K562 (cell line): Measurements from ENCODE around the gene C1orf167. TPM values are rescaled to one million over a fixed set of nuclear protein-coding genes. Genes with fewer than 3 reads are reported as not detected.
A peak's percentile ranks its signal among the peaks of the same experiment; 100 is the strongest.

Source experiments
- ATAC-seq: fragments of 200-7000 bp; cut with Tn5 transposase; 3 replicates; pipeline ENCODE4 v1.9.1; 2020; ENCODE audit warnings: moderate library complexity
- BruUV-seq: library from RNA; stranded (reverse); fragments of 400-500 nt; replicated peaks from 2 replicates; lab custom pipeline; 2021; lab: Mats Ljungman, UMichigan
- CTCF ChIA-PET: fragments of 300-600 bp; formaldehyde crosslinking; extraction: SDS; loops from one replicate; lab custom pipeline; 2021; ENCODE audit warnings: low intra/inter-chr PET ratio; lab: Yijun Ruan, JAX
- POLR2A ChIA-PET: fragments of 300-600, 350-650 bp; sonication (Branson Sonifier 250); formaldehyde crosslinking; extraction: SDS; loops from one replicate; lab custom pipeline; 2021; ENCODE audit warnings: antibody characterized with exemption, inconsistent platforms; lab: Yijun Ruan, JAX
- DNase-seq, 4 experiments: peaks; one replicate each; pipeline versions ENCODE4 v3.0.0 to v3.0.0-alpha.2; 2011 to 2018; ENCODE audit warnings: low spot score in 3 of 4, mixed read lengths in 3 of 4; ENCODE audit errors: extremely low read depth in 1 of 4
- FAIRE-seq: peaks from 2 replicates; lab custom pipeline; 2011; peaks lifted over from hg19 to GRCh38; lab: Jason Lieb, UNC
- H2AFZ ChIP-seq: 2 replicates; pipeline ENCODE4 v1.6.0; 2011; ENCODE audit warnings: low read depth, low read length, control low read depth, inconsistent platforms
- H3K27ac ChIP-seq: fragments of 200-600 bp; 3 replicates; pipeline ENCODE4 v1.8.0; 2011; ENCODE audit warnings: low read depth, mild to moderate bottlenecking, control low read depth, inconsistent platforms, low read length, moderate library complexity, mixed read lengths; ENCODE audit errors: extremely low read depth
- H3K27me3 ChIP-seq, 2 experiments: fragments of 300-600 bp in 1 of 2; 2 replicates in 1 of 2; 3 replicates in 1 of 2; pipeline versions ENCODE4 v1.6.0 to v1.8.0; 2011; ENCODE audit warnings: inconsistent platforms in 2 of 2, low read length in 2 of 2, mild to moderate bottlenecking in 1 of 2, mixed read lengths in 1 of 2, moderate library complexity in 1 of 2; ENCODE audit not compliant: control insufficient read depth in 2 of 2, insufficient read depth in 2 of 2
- H3K36me3 ChIP-seq: fragments of 300-600 bp; 3 replicates; pipeline ENCODE4 v1.8.0; 2011; ENCODE audit warnings: mild to moderate bottlenecking, low read length, inconsistent platforms; ENCODE audit not compliant: control insufficient read depth, insufficient read depth
- H3K4me1 ChIP-seq, 2 experiments: fragments of 200-600 bp in 1 of 2; replicated peaks in 1 of 2; 2 replicates in 1 of 2; 3 replicates in 1 of 2; pipeline versions ENCODE4 v1.5.1 to v1.8.0; 2011; ENCODE audit warnings: inconsistent platforms in 2 of 2, low read length in 2 of 2, mild to moderate bottlenecking in 1 of 2, mixed read lengths in 1 of 2, moderate library complexity in 1 of 2; ENCODE audit not compliant: control insufficient read depth in 2 of 2, insufficient read depth in 2 of 2
- H3K4me2 ChIP-seq: 2 replicates; pipeline ENCODE4 v1.6.1; 2011; ENCODE audit warnings: low read length, control low read depth, inconsistent platforms, mixed read lengths; ENCODE audit not compliant: insufficient read depth
- H3K4me3 ChIP-seq: fragments of 200-600 bp; sonication (generic), shearing (Covaris generic); 2 replicates; pipeline ENCODE4 v1.5.1; 2016; ENCODE audit warnings: control low read depth, inconsistent platforms
- H3K79me2 ChIP-seq: fragments of 200-600 bp; 3 replicates; pipeline ENCODE4 v1.8.0; 2011; ENCODE audit warnings: low read length, inconsistent platforms; ENCODE audit not compliant: control insufficient read depth, insufficient read depth
- H3K9ac ChIP-seq, 2 experiments: 2 replicates each; pipeline versions ENCODE4 v1.6.0 to v1.6.1; 2011; ENCODE audit warnings: low read depth in 2 of 2, low read length in 2 of 2, control low read depth in 1 of 2, inconsistent platforms in 1 of 2, mild to moderate bottlenecking in 1 of 2, mixed read lengths in 1 of 2; ENCODE audit not compliant: insufficient read depth in 1 of 2
- H3K9me1 ChIP-seq: one replicate; pipeline ENCODE4 v1.6.0; 2011; ENCODE audit warnings: inconsistent platforms, mild to moderate bottlenecking, low read length, moderate library complexity; ENCODE audit not compliant: control insufficient read depth, insufficient read depth
- H3K9me3 ChIP-seq: replicated peaks from 2 replicates; pipeline ENCODE4 v1.5.1; 2011; ENCODE audit warnings: low read depth, low read length, inconsistent platforms; ENCODE audit not compliant: control insufficient read depth, insufficient read depth
- H4K20me1 ChIP-seq: replicated peaks from 2 replicates; pipeline ENCODE4 v1.6.1; 2011; ENCODE audit warnings: low read length, inconsistent platforms, mixed read lengths; ENCODE audit not compliant: control insufficient read depth, insufficient read depth
- IRF2 ChIP-seq: sonication (generic); formaldehyde crosslinking; IDR thresholded peaks from 2 replicates; pipeline ENCODE4 v1.8.1; 2022; ENCODE audit warnings: mild to moderate bottlenecking, missing genetic modification reagents
- PHF8 ChIP-seq: fragments of 200-600 bp; sonication (generic); IDR thresholded peaks from 2 replicates; pipeline ENCODE4 v1.6.1; 2012; ENCODE audit warnings: mixed run types, mild to moderate bottlenecking, inconsistent platforms, low read length, moderate library complexity, borderline replicate concordance
- SMAD4 ChIP-seq: fragments of 250-450 bp; sonication (Bioruptor Pico); conservative IDR thresholded peaks from 2 replicates; pipeline ENCODE4 v1.8.0; 2021; ENCODE audit warnings: inconsistent platforms, mild to moderate bottlenecking, moderate library complexity
- WGBS: fragments of 100-300 bp; shearing (Covaris generic); methylation state at CpG from one replicate; pipeline ENCODE4 v1.1.6; 2016; ENCODE audit warnings: low coverage, mixed read lengths; ENCODE audit not compliant: insufficient coverage; ENCODE audit errors: missing lambda C conversion rate; 5-methylcytosine and 5-hydroxymethylcytosine counted together
- in situ Hi-C: fragments of 300-500 bp; cut with MboI; formaldehyde crosslinking; loops from 4 replicates; pipeline ENCODE4 v1.15.0; 2018; ENCODE audit warnings: inconsistent platforms, mixed read lengths
- intact Hi-C: fragments of 100-400 bp; cut with micrococcal nuclease; formaldehyde crosslinking; loops from 2 replicates; pipeline ENCODE4 v1.14.2; 2022
- polyA plus RNA-seq, 8 experiments: library from polyadenylated mRNA; depleted of rRNA in 4 of 8; stranded (reverse) in 5 of 8; unstranded in 3 of 8; fragments of >200 nt; fragmentation: Nextera tagmentation in 2 of 8; fragmentation: Illumina TruSeq in 1 of 8; extraction: Ambion mirVana in 2 of 8; extraction: Trizol in 1 of 8; gene quantifications; 2 replicates each; pipeline versions ENCODE4 v1.2.1 to v1.2.3, GENCODE V29; 2011 to 2014; ENCODE audit warnings: inconsistent platforms in 1 of 8, missing spikeins in 1 of 8
- total RNA-seq, 7 experiments: library from RNA; depleted of rRNA in 6 of 7; stranded (reverse); fragments of >200 nt in 6 of 7; fragmentation: Illumina TruSeq in 2 of 7; extraction: Trizol in 2 of 7; gene quantifications; 2 replicates each; pipeline versions ENCODE4 v1.2.1 to v1.2.3, GENCODE V29; 2011 to 2021; ENCODE audit warnings: low replicate concordance in 1 of 7
- TF ChIP-seq, protein P1 (sequence below): IDR thresholded peaks from 2 replicates; pipeline ENCODE4 v1.6.1; 2012; ENCODE audit warnings: low read depth, low read length, improper control_type of control experiment, borderline replicate concordance
- TF ChIP-seq, protein P2 (sequence below): sonication (generic); formaldehyde crosslinking; IDR thresholded peaks from 2 replicates; pipeline ENCODE4 v1.5.0; 2020; ENCODE audit warnings: missing genetic modification reagents

C1orf167 gene
- total and polyA plus RNA-seq, 9 of the 15 experiments (the other 6 are each of a cell fraction or from before 2014, with no cell fraction given), result 0.22 to 0.86 (median 0.31) TPM; not detected in 2

DNA sequence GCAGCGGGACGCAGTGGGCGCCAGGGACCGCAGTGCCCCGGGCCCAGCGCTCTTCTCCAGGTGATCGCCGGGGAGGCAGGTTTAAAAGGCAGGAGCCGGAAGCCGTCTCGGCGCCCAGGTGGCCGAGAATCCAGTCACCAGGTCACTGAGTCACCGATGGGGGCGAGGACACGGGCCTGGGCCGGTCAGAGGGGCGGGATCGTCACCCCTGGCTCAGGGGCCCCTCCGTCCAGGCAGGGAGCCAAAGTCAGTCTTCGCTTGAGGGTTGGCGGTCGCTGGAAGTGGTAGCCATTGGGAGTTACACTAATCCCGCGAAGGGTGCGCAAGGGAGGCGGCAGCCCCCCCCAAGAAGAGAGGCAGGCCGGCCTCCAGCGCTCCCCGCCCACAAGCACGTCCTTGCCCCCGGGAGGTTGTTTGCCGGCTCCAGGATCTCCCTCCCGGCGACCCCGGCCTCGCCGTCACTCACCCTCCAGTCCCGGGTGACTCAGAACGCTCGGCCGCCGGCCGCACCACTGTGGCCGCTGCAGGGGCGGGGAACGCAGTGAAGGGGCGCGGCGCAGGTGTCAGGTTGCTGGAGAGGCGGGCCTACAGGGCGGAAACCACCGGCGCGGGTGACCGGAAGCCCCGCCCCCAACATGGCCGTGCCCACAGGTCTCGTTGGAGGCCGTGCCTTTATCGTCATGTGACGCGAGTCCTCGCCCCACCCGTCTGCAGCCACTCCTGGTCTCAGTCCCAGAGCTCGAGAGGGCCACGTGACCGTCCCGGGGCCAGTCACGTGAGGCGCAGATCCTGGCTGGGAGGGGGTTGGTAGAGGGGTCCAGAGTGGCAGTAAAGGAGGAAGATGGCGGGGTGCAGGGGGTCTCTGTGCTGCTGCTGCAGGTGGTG lies 43.7 kb downstream of the C1orf167 start, which contains the start of the genes CLCN6 and MTHFR:
Gene CLCN6, plus strand, starts transcription at position 770 of the 885 bp plus-strand sequence. Its CDS starts 72 bp downstream, at position 842.
Gene MTHFR, minus strand, starts transcription at position 543 of the 885 bp plus-strand sequence. CDS start 2,848 bp downstream, outside the sequence.
- FAIRE-seq (peak; percentile 95), DNase-seq (peak; percentile 97 to 100 (median 98)), ATAC-seq (peak; percentile 84)
- CTCF ChIA-PET, result no interaction called here
- BruUV-seq, result TSS peak; percentile 45
- under 1% methylated on average over 68 of the region's 72 CpGs for WGBS
- Histone ChIP-seq H4K20me1 (0 out of 2 replicates have a peak, but pooled peaks cover 5% of the 10 kb centered on the region), H2AFZ (peak within 1 kb of the TSS; percentile 91), H3K4me1 (peaks cover 35 to 40% of the 10 kb centered on the region in 2 experiments), H3K4me3 (peak within 1 kb of the TSS; percentile 81), H3K9me1 (no peaks in the 10 kb centered on the region), H3K27me3 (no peaks in the 10 kb centered on the region), H3K36me3 (peaks cover 51% of the 10 kb centered on the region), H3K79me2 (peaks cover 82% of the 10 kb centered on the region), H3K9ac (peak within 1 kb of the TSS; percentile 97), H3K9me3 (no peaks in the 10 kb centered on the region), H3K4me2 (peak within 1 kb of the TSS; percentile 99), H3K27ac (peak within 1 kb of the TSS; percentile 98)
- intact Hi-C loops (loop anchor here (1.0 to 2.0 kb wide), 2 partner anchors 7 to 103 kb away; no protein-coding TSS in a partner anchor), in situ Hi-C loops (no loop called here)
- POLR2A ChIA-PET, result interaction anchor here (0.6 to 4.9 kb wide), 20 partner anchors 8 to 222 kb away, joined by 3 to 104 read pairs (median 4); partner anchors contain the start of gene MIIP
- TF ChIP-seq, protein P1, sequence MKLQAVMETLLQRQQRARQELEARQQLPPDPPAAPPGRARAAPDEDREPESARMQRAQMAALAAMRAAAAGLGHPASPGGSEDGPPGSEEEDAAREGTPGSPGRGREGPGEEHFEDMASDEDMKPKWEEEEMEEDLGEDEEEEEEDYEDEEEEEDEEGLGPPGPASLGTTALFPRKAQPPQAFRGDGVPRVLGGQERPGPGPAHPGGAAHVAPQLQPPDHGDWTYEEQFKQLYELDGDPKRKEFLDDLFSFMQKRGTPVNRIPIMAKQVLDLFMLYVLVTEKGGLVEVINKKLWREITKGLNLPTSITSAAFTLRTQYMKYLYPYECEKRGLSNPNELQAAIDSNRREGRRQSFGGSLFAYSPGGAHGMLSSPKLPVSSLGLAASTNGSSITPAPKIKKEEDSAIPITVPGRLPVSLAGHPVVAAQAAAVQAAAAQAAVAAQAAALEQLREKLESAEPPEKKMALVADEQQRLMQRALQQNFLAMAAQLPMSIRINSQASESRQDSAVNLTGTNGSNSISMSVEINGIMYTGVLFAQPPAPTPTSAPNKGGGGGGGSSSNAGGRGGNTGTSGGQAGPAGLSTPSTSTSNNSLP, result no peak
- TF ChIP-seq PHF8 (peak; percentile 82; the same call in 1 of the 2 replicates), IRF2 (no peak), SMAD4 (CRISPR knock-in tag) (peak; percentile 64)
- TF ChIP-seq, protein P2, sequence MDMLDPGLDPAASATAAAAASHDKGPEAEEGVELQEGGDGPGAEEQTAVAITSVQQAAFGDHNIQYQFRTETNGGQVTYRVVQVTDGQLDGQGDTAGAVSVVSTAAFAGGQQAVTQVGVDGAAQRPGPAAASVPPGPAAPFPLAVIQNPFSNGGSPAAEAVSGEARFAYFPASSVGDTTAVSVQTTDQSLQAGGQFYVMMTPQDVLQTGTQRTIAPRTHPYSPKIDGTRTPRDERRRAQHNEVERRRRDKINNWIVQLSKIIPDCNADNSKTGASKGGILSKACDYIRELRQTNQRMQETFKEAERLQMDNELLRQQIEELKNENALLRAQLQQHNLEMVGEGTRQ (CRISPR knock-in tag), result peak; percentile 100
